ENCODE measurements around the gene RBM39.
A peak's percentile ranks its signal among the peaks of the same experiment; 100 is the strongest.

The RBM39 gene

DNA sequence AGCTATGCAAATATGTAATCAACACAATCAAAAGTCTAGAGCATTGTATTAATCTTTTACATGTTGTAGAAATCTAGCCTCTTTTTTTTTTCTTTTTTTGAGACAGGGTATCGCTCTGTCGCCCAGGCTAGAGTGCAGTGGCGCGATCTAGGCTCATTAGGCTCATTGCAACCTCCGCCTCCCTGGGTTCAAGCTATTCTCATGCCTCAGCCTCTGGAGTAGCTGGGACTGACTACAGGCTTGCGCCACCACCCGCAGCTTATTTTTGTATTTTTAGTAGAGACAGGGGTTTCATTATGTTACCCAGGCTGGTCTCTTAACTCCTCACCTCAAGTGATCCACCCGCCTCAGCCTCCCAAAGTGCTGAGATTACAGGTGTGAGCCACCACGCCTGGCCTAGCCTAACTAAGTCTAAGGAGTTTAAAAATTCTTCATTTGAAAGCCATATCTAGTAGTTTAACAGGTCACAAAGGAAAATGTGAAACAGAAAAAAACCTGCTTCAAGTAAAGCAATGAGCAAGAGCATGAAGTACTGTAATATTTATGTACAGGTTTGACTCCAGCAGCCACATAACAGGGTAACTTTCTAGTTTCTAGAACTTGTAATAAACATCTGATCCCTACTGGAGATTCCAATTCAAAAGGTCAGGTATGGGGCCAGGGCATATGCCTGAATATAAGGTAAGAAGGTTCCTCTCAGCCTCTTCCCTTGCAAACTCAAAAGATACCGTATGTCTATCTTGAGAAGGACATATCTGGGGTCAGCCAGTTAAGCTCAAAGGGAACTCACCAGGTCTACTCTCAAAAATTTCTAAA lies 81.7 kb downstream of the RBM39 start:
- Histone ChIP-seq H3K4me2 (ENCODE audit: low read depth, low read length) (peak overlapping the region; percentile 82), H3K9ac (ENCODE audit: low read length) (no peak overlapping the region), H3K4me3 (ENCODE audit: low read length) (no peak overlapping the region), H3F3A (ENCODE audit: insufficient read depth, low read length) (peaks cover 27% of the 10 kb centered on the region), H3K4me1 (ENCODE audit: low read length) (peaks cover 31% of the 10 kb centered on the region), H3K79me2 (ENCODE audit: low read length) (peaks cover 94% of the 10 kb centered on the region), H3K27ac (ENCODE audit: low read length) (no peak overlapping the region), H4K20me1 (ENCODE audit: insufficient read depth, low read length) (peaks cover 78% of the 10 kb centered on the region), H2AFZ (ENCODE audit: low read length) (no peak overlapping the region), H3K9me3 (replicated peaks; ENCODE audit: insufficient read depth, low read length) (no peaks in the 10 kb centered on the region), H3K9me2 (replicated peaks; ENCODE audit: insufficient read depth, low read length) (no peaks in the 10 kb centered on the region), H3K27me3 (replicated peaks; ENCODE audit: insufficient read depth, low read length) (no peaks in the 10 kb centered on the region), H3K36me3 (replicated peaks; ENCODE audit: insufficient read depth, low read length) (peaks cover 5% of the 10 kb centered on the region)
- no peak for TF ChIP-seq EZH2 (optimal IDR thresholded peaks at IDR 0.05; ENCODE audit: low read depth, low read length)
- TF ChIP-seq, protein P1, sequence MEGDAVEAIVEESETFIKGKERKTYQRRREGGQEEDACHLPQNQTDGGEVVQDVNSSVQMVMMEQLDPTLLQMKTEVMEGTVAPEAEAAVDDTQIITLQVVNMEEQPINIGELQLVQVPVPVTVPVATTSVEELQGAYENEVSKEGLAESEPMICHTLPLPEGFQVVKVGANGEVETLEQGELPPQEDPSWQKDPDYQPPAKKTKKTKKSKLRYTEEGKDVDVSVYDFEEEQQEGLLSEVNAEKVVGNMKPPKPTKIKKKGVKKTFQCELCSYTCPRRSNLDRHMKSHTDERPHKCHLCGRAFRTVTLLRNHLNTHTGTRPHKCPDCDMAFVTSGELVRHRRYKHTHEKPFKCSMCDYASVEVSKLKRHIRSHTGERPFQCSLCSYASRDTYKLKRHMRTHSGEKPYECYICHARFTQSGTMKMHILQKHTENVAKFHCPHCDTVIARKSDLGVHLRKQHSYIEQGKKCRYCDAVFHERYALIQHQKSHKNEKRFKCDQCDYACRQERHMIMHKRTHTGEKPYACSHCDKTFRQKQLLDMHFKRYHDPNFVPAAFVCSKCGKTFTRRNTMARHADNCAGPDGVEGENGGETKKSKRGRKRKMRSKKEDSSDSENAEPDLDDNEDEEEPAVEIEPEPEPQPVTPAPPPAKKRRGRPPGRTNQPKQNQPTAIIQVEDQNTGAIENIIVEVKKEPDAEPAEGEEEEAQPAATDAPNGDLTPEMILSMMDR (IDR thresholded peaks at IDR 0.05; ENCODE audit: low read length): no peak
- no peak for TF ChIP-seq EZH2phosphoT487 (IDR thresholded peaks at IDR 0.05; ENCODE audit: low read length)
- no peak for DNase-seq

DNA sequence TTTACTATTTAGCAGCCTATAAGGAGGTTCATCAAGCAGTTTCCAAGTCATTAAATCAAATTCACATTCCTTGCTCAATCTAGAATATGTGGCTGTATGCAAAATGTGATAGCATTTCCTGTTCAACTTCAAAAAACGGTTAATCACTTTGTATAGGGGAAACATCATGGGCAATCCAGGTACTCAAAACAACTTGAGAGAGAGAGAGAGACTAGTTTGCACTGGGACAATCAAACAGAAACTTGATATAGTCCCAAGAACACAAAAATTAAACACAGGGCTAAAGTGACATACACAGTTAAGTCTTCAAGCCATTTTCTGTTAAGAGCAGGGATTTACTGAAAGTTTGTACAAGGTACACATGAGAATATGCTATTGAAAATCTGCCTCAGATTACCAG lies 84.8 kb downstream of the RBM39 start:
- no peak overlapping the region for H3K27ac ChIP-seq (ENCODE audit: low read length)
- peaks cover 81% of the 10 kb centered on the region for H4K20me1 ChIP-seq (ENCODE audit: insufficient read depth, low read length)
- DNase-seq: no peak
- no peaks in the 10 kb centered on the region for H3K9me2 ChIP-seq (replicated peaks; ENCODE audit: insufficient read depth, low read length)
- no peak overlapping the region for H3K4me3 ChIP-seq (ENCODE audit: low read length)
- no peak for TF ChIP-seq EZH2phosphoT487 (IDR thresholded peaks at IDR 0.05; ENCODE audit: low read length)
- TF ChIP-seq, protein P1 (IDR thresholded peaks at IDR 0.05; ENCODE audit: low read length): no peak
- no peak for TF ChIP-seq EZH2 (optimal IDR thresholded peaks at IDR 0.05; ENCODE audit: low read depth, low read length)
- peaks cover 23% of the 10 kb centered on the region for H3K4me1 ChIP-seq (ENCODE audit: low read length)
- no peak overlapping the region for H2AFZ ChIP-seq (ENCODE audit: low read length)
- no peak overlapping the region for H3K9ac ChIP-seq (ENCODE audit: low read length)
- H3K79me2 ChIP-seq (ENCODE audit: low read length): peaks cover 99% of the 10 kb centered on the region
- peaks cover 28% of the 10 kb centered on the region for H3K36me3 ChIP-seq (replicated peaks; ENCODE audit: insufficient read depth, low read length)
- H3F3A ChIP-seq (ENCODE audit: insufficient read depth, low read length): peaks cover 17% of the 10 kb centered on the region; the same call in 1 of the 2 replicates
- no peak overlapping the region for H3K4me2 ChIP-seq (ENCODE audit: low read depth, low read length)
- H3K9me3 ChIP-seq (replicated peaks; ENCODE audit: insufficient read depth, low read length): no peaks in the 10 kb centered on the region
- no peaks in the 10 kb centered on the region for H3K27me3 ChIP-seq (replicated peaks; ENCODE audit: insufficient read depth, low read length)

DNA sequence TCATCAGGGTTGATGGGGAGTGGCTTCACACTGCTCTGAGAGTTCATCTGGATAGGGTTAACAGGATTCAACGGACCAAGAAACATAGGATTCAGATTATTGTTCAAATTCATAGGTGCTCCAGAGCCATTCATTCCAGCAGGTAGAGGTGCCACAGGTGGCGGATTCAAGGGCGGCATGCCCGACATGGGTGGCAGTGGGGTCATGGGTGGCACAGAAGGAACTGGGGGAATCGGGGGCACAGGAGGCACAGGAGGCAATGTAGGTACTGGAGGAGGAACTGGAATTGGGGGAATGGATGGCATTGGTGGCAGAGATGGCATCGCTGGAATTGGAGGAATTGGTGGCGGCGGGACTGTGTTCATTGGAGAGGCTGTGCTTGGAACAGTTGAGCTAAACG lies 87.6 kb downstream of the RBM39 start:
- Histone ChIP-seq H3K4me2 (ENCODE audit: low read depth, low read length) (no peak overlapping the region), H4K20me1 (ENCODE audit: insufficient read depth, low read length) (peaks cover 59% of the 10 kb centered on the region), H3K79me2 (ENCODE audit: low read length) (peaks cover 94% of the 10 kb centered on the region), H3K27ac (ENCODE audit: low read length) (no peak overlapping the region), H2AFZ (ENCODE audit: low read length) (no peak overlapping the region), H3K4me3 (ENCODE audit: low read length) (no peak overlapping the region), H3F3A (ENCODE audit: insufficient read depth, low read length) (0 out of 2 replicates have a peak, but pooled peaks cover 6% of the 10 kb centered on the region), H3K4me1 (ENCODE audit: low read length) (no peaks in the 10 kb centered on the region), H3K27me3 (replicated peaks; ENCODE audit: insufficient read depth, low read length) (no peaks in the 10 kb centered on the region), H3K9me3 (replicated peaks; ENCODE audit: insufficient read depth, low read length) (no peaks in the 10 kb centered on the region), H3K9ac (ENCODE audit: low read length) (no peak overlapping the region), H3K36me3 (replicated peaks; ENCODE audit: insufficient read depth, low read length) (peaks cover 30% of the 10 kb centered on the region), H3K9me2 (replicated peaks; ENCODE audit: insufficient read depth, low read length) (no peaks in the 10 kb centered on the region)
- DNase-seq: no peak
- TF ChIP-seq EZH2 (optimal IDR thresholded peaks at IDR 0.05; ENCODE audit: low read depth, low read length) (no peak), EZH2phosphoT487 (IDR thresholded peaks at IDR 0.05; ENCODE audit: low read length) (no peak)
- TF ChIP-seq, protein P1 (IDR thresholded peaks at IDR 0.05; ENCODE audit: low read length): no peak
